Hepatocyte (in vitro differentiated cells): ENCODE results near the gene FICD. TPM values are rescaled to one million over a fixed set of nuclear protein-coding genes. Genes with fewer than 3 reads are reported as not detected.

Experiments used
- DNase-seq: peaks from one replicate; pipeline ENCODE4 v3.0.0-alpha.2; 2016; ENCODE audit warnings: low spot score
- H2AFZ ChIP-seq: fragments of 200-600 bp; sonication (generic); 2 replicates; pipeline ENCODE4 v1.6.0; 2016; ENCODE audit warnings: antibody characterized with exemption, mild to moderate bottlenecking
- H3K27ac ChIP-seq: fragments of 200-600 bp; sonication (generic); 2 replicates; pipeline ENCODE4 v1.5.1; 2016; ENCODE audit warnings: mild to moderate bottlenecking
- H3K27me3 ChIP-seq: fragments of 200-600 bp; sonication (generic); 2 replicates; pipeline ENCODE4 v1.6.1; 2016
- H3K36me3 ChIP-seq: fragments of 200-600 bp; sonication (generic); replicated peaks from 2 replicates; pipeline ENCODE4 v1.5.1; 2016; ENCODE audit warnings: low read depth; ENCODE audit not compliant: insufficient read depth
- H3K4me1 ChIP-seq: fragments of 200-600 bp; sonication (generic); 2 replicates; pipeline ENCODE4 v1.5.1; 2016; ENCODE audit warnings: mild to moderate bottlenecking, moderate library complexity; ENCODE audit not compliant: insufficient read depth
- H3K4me2 ChIP-seq: fragments of 200-600 bp; sonication (generic); 2 replicates; pipeline ENCODE4 v1.6.0; 2016
- H3K4me3 ChIP-seq: fragments of 200-600 bp; sonication (generic); 2 replicates; pipeline ENCODE4 v1.5.1; 2016; ENCODE audit warnings: mild to moderate bottlenecking
- H3K79me2 ChIP-seq: fragments of 200-600 bp; sonication (generic); 2 replicates; pipeline ENCODE4 v1.6.0; 2017; ENCODE audit warnings: mild to moderate bottlenecking
- H3K9me2 ChIP-seq: fragments of 200-600 bp; sonication (generic); replicated peaks from 2 replicates; pipeline ENCODE4 v1.6.0; 2017; ENCODE audit warnings: mild to moderate bottlenecking; ENCODE audit not compliant: insufficient read depth
- H3K9me3 ChIP-seq: fragments of 200-600 bp; sonication (generic); 2 replicates; pipeline ENCODE4 v1.5.1; 2016; ENCODE audit warnings: low read depth, mild to moderate bottlenecking
- H4K20me1 ChIP-seq: fragments of 200-600 bp; sonication (generic); 2 replicates; pipeline ENCODE4 v1.6.0; 2016; ENCODE audit warnings: mild to moderate bottlenecking; ENCODE audit not compliant: insufficient read depth, poor library complexity, severe bottlenecking
- CTCF ChIP-seq: fragments of 200-600 bp; sonication (generic); IDR thresholded peaks from 2 replicates; pipeline ENCODE4 v1.5.1; 2016; ENCODE audit warnings: antibody characterized with exemption, mild to moderate bottlenecking; ENCODE audit not compliant: poor library complexity
- EZH2 ChIP-seq: fragments of 200-600 bp; sonication (generic); IDR thresholded peaks from 2 replicates; pipeline ENCODE4 v1.6.1; 2016; ENCODE audit warnings: antibody characterized with exemption, mild to moderate bottlenecking, borderline replicate concordance
- EZH2phosphoT487 ChIP-seq: fragments of 200-600 bp; sonication (generic); IDR thresholded peaks from one replicate; pipeline ENCODE4 v1.6.1; 2018; ENCODE audit warnings: antibody characterized with exemption, mild to moderate bottlenecking, low read depth, moderate library complexity; ENCODE audit not compliant: unreplicated experiment, severe bottlenecking
- WGBS: methylation state at CpG from one replicate; pipeline ENCODE4 v1.1.6; 2016; ENCODE audit warnings: low lambda C conversion rate; ENCODE audit errors: missing lambda C conversion rate; 5-methylcytosine and 5-hydroxymethylcytosine counted together
- polyA plus RNA-seq: library from polyadenylated mRNA; unstranded; fragments of >200 nt; fragmentation: Nextera tagmentation; extraction: Ambion mirVana; gene quantifications from 2 replicates; pipeline ENCODE4 v1.2.1, GENCODE V29; 2016
- total RNA-seq: library from RNA; depleted of rRNA; stranded (reverse); fragments of >200 nt; gene quantifications from 2 replicates; pipeline ENCODE4 v1.2.3, GENCODE V29; 2014

The FICD gene
- total and polyA plus RNA-seq, 2 experiments from 2014 or later, result 6.2 to 6.4 TPM

GRCh38 chr12:108505129-108505528 lies 9.9 kb upstream of the FICD start:
- TF ChIP-seq CTCF, result no peak
- no peak for TF ChIP-seq EZH2
- no peak for TF ChIP-seq EZH2phosphoT487
- Histone ChIP-seq H2AFZ (no peak overlapping the region), H4K20me1 (no peaks in the 10 kb centered on the region), H3K9me2 (no peaks in the 10 kb centered on the region), H3K27ac (no peak overlapping the region), H3K4me1 (no peaks in the 10 kb centered on the region), H3K36me3 (no peaks in the 10 kb centered on the region), H3K4me2 (no peak overlapping the region), H3K9me3 (no peaks in the 10 kb centered on the region), H3K4me3 (no peak overlapping the region), H3K27me3 (no peaks in the 10 kb centered on the region), H3K79me2 (no peaks in the 10 kb centered on the region)
- no peak for DNase-seq
- 83% methylated on average over 7 of the region's 7 CpGs for WGBS

GRCh38 chr12:108507971-108508642 lies 7.0 kb upstream of the FICD start:
- no peak overlapping the region for H3K27ac ChIP-seq
- H2AFZ ChIP-seq, result no peak overlapping the region
- no peak for DNase-seq
- TF ChIP-seq EZH2phosphoT487 (no peak), EZH2 (no peak), CTCF (no peak)
- WGBS, result 64% methylated on average over 3 of the region's 3 CpGs
- H4K20me1 ChIP-seq, result no peaks in the 10 kb centered on the region
- H3K79me2 ChIP-seq, result no peaks in the 10 kb centered on the region
- H3K9me3 ChIP-seq, result no peaks in the 10 kb centered on the region
- no peaks in the 10 kb centered on the region for H3K36me3 ChIP-seq
- H3K4me1 ChIP-seq, result no peaks in the 10 kb centered on the region
- H3K4me3 ChIP-seq, result no peak overlapping the region
- H3K9me2 ChIP-seq, result no peaks in the 10 kb centered on the region
- no peaks in the 10 kb centered on the region for H3K27me3 ChIP-seq
- H3K4me2 ChIP-seq, result no peak overlapping the region

- Histone ChIP-seq H3K4me1 (no peaks in the 10 kb centered on the region), H3K36me3 (no peaks in the 10 kb centered on the region), H3K27ac (no peak overlapping the region), H3K27me3 (no peaks in the 10 kb centered on the region), H3K9me3 (no peaks in the 10 kb centered on the region), H3K79me2 (no peaks in the 10 kb centered on the region), H3K9me2 (no peaks in the 10 kb centered on the region), H3K4me2 (no peak overlapping the region), H4K20me1 (no peaks in the 10 kb centered on the region), H3K4me3 (no peak overlapping the region), H2AFZ (no peak overlapping the region)
- no peak for DNase-seq
- 90% methylated on average over 1 of the region's 1 CpG for WGBS
- TF ChIP-seq EZH2 (no peak), CTCF (no peak), EZH2phosphoT487 (no peak)
Measured at GRCh38 chr12:108509806-108510205, 5.3 kb upstream of the FICD start.

- no peak overlapping the region for H3K4me2 ChIP-seq
- H3K36me3 ChIP-seq, result no peaks in the 10 kb centered on the region
- TF ChIP-seq EZH2 (no peak), CTCF (no peak), EZH2phosphoT487 (no peak)
- peaks cover 2% of the 10 kb centered on the region for H3K4me1 ChIP-seq
- 85% methylated on average over 2 of the region's 2 CpGs for WGBS
- DNase-seq, result no peak
- H3K27ac ChIP-seq, result no peak overlapping the region
- no peaks in the 10 kb centered on the region for H3K9me2 ChIP-seq
- no peak overlapping the region for H2AFZ ChIP-seq
- no peaks in the 10 kb centered on the region for H4K20me1 ChIP-seq
- H3K4me3 ChIP-seq, result no peak overlapping the region
- no peaks in the 10 kb centered on the region for H3K27me3 ChIP-seq
- H3K79me2 ChIP-seq, result no peaks in the 10 kb centered on the region
- no peaks in the 10 kb centered on the region for H3K9me3 ChIP-seq
Measured at GRCh38 chr12:108510836-108511235, 4.2 kb upstream of the FICD start.
